GM23338 (cell line): Measurements from ENCODE around the gene TULP4. TPM values are rescaled to one million over a fixed set of nuclear protein-coding genes. Genes with fewer than 3 reads are reported as not detected.

ENCODE experiments used
- ATAC-seq: fragments of 200-7000 bp; cut with Tn5 transposase; 3 replicates; pipeline ENCODE4 v1.9.1; 2020
- DNase-seq: peaks from one replicate; pipeline ENCODE4 v3.0.0-alpha.2; 2015; ENCODE audit warnings: low spot score
- H2AFZ ChIP-seq: fragments of 200-600 bp; sonication (generic); 2 replicates; pipeline ENCODE4 v1.8.0; 2016; ENCODE audit warnings: antibody characterized with exemption, mild to moderate bottlenecking, moderate library complexity
- H3F3A ChIP-seq: fragments of 200-600 bp; sonication (generic); replicated peaks from 2 replicates; pipeline ENCODE4 v1.8.0; 2017; ENCODE audit warnings: antibody characterized with exemption, mixed run types, low read depth
- H3K27ac ChIP-seq: fragments of 200-600 bp; sonication (generic); 2 replicates; pipeline ENCODE4 v1.6.1; 2016; ENCODE audit warnings: low read depth
- H3K27me3 ChIP-seq: fragments of 200-600 bp; sonication (generic); 2 replicates; pipeline ENCODE4 v1.8.0; 2016; ENCODE audit warnings: mild to moderate bottlenecking, mixed run types, moderate library complexity; ENCODE audit not compliant: insufficient read depth
- H3K36me3 ChIP-seq: fragments of 200-600 bp; sonication (generic); 2 replicates; pipeline ENCODE4 v1.8.0; 2016; ENCODE audit warnings: mild to moderate bottlenecking; ENCODE audit not compliant: insufficient read depth
- H3K4me1 ChIP-seq: fragments of 200-600 bp; sonication (generic); 2 replicates; pipeline ENCODE4 v1.8.0; 2016; ENCODE audit warnings: mild to moderate bottlenecking, moderate library complexity; ENCODE audit not compliant: insufficient read depth
- H3K4me2 ChIP-seq: fragments of 200-600 bp; sonication (generic); 2 replicates; pipeline ENCODE4 v1.7.1; 2017; ENCODE audit warnings: mixed run types
- H3K4me3 ChIP-seq: fragments of 200-600 bp; sonication (generic); 2 replicates; pipeline ENCODE4 v1.6.1; 2016; ENCODE audit warnings: mixed run types
- H3K79me2 ChIP-seq: fragments of 200-600 bp; sonication (generic); replicated peaks from 2 replicates; pipeline ENCODE4 v1.8.0; 2017; ENCODE audit warnings: mild to moderate bottlenecking; ENCODE audit not compliant: insufficient read depth
- H3K9me2 ChIP-seq: fragments of 200-600 bp; sonication (generic); 2 replicates; pipeline ENCODE4 v1.8.0; 2017; ENCODE audit not compliant: insufficient read depth
- H4K20me1 ChIP-seq: fragments of 200-600 bp; sonication (generic); replicated peaks from 2 replicates; pipeline ENCODE4 v1.8.0; 2017; ENCODE audit warnings: mild to moderate bottlenecking; ENCODE audit not compliant: insufficient read depth
- H3K27ac Mint-ChIP-seq: 2 replicates; pipeline ENCODE4 v1.8.0; 2020; ENCODE audit warnings: inconsistent platforms, mild to moderate bottlenecking, moderate library complexity, mixed read lengths
- H3K27me3 Mint-ChIP-seq: 3 replicates; pipeline ENCODE4 v1.8.0; 2022; ENCODE audit warnings: low read depth, mild to moderate bottlenecking, moderate library complexity, mixed read lengths, inconsistent platforms; ENCODE audit not compliant: insufficient read depth, poor library complexity
- H3K36me3 Mint-ChIP-seq: 3 replicates; pipeline ENCODE4 v1.8.0; 2021; ENCODE audit warnings: low read depth, mild to moderate bottlenecking, inconsistent platforms, moderate library complexity, mixed read lengths
- H3K4me1 Mint-ChIP-seq: 3 replicates; pipeline ENCODE4 v1.8.0; 2020; ENCODE audit warnings: mild to moderate bottlenecking, inconsistent platforms, mixed read lengths
- H3K4me3 Mint-ChIP-seq: 3 replicates; pipeline ENCODE4 v1.8.0; 2021; ENCODE audit warnings: moderate library complexity, mild to moderate bottlenecking, inconsistent platforms, mixed read lengths
- H3K9me3 Mint-ChIP-seq: 3 replicates; pipeline ENCODE4 v1.8.0; 2020; ENCODE audit warnings: moderate library complexity, mild to moderate bottlenecking, inconsistent platforms, mixed read lengths
- CREB1 ChIP-seq: fragments of 250-450 bp; sonication (Bioruptor Pico); IDR thresholded peaks from 2 replicates; pipeline ENCODE4 v1.5.0; 2020; ENCODE audit warnings: low read depth, mild to moderate bottlenecking, moderate library complexity
- CTCF ChIP-seq, 2 experiments: fragments of 200-600 bp in 1 of 2; sonication (generic) in 1 of 2; conservative IDR thresholded peaks; 2 replicates each; pipeline versions ENCODE4 v1.5.1 to v1.6.1; 2016 to 2017; ENCODE audit warnings: antibody characterized with exemption in 2 of 2, low read depth in 2 of 2, mild to moderate bottlenecking in 2 of 2, moderate library complexity in 1 of 2
- ETS1 ChIP-seq: IDR thresholded peaks from 2 replicates; pipeline ENCODE4 v1.6.1; 2016; ENCODE audit warnings: antibody characterized with exemption
- EZH2 ChIP-seq: fragments of 200-600 bp; sonication (generic); IDR thresholded peaks from one replicate; pipeline ENCODE4 v1.8.0; 2017; ENCODE audit warnings: antibody characterized with exemption, mild to moderate bottlenecking, low read depth; ENCODE audit not compliant: unreplicated experiment
- EZH2phosphoT487 ChIP-seq: fragments of 200-600 bp; sonication (generic); IDR thresholded peaks from one replicate; pipeline ENCODE4 v1.8.1; 2018; ENCODE audit warnings: antibody characterized with exemption; ENCODE audit not compliant: unreplicated experiment
- JUNB ChIP-seq: IDR thresholded peaks from one replicate; pipeline ENCODE4 v1.6.1; 2016; ENCODE audit warnings: antibody characterized with exemption; ENCODE audit not compliant: unreplicated experiment
- NANOG ChIP-seq: IDR thresholded peaks from 2 replicates; pipeline ENCODE4 v1.6.1; 2016; ENCODE audit warnings: antibody characterized with exemption, borderline replicate concordance
- POLR2AphosphoS5 ChIP-seq: IDR thresholded peaks from 2 replicates; pipeline ENCODE4 v1.6.1; 2016; ENCODE audit warnings: antibody characterized with exemption, low read depth
- REST ChIP-seq: IDR thresholded peaks from one replicate; pipeline ENCODE4 v1.6.1; 2018; ENCODE audit warnings: antibody characterized with exemption; ENCODE audit not compliant: unreplicated experiment
- STAT1 ChIP-seq: IDR thresholded peaks from one replicate; pipeline ENCODE4 v1.6.1; 2016; ENCODE audit warnings: antibody characterized with exemption; ENCODE audit not compliant: unreplicated experiment
- ZNF114 ChIP-seq: fragments of 250-450 bp; sonication (Bioruptor Pico); IDR thresholded peaks from 2 replicates; pipeline ENCODE4 v1.5.0; 2020; ENCODE audit warnings: mild to moderate bottlenecking, moderate library complexity
- ZNF331 ChIP-seq: fragments of 250-450 bp; sonication (Bioruptor Pico); IDR thresholded peaks from 2 replicates; pipeline ENCODE4 v1.5.0; 2020; ENCODE audit warnings: low read depth, mild to moderate bottlenecking, moderate library complexity
- ZNF462 ChIP-seq: fragments of 250-450 bp; sonication (Bioruptor Pico); IDR thresholded peaks from 2 replicates; pipeline ENCODE4 v1.5.0; 2020; ENCODE audit warnings: mild to moderate bottlenecking, moderate library complexity
- polyA plus RNA-seq: library from polyadenylated mRNA; unstranded; fragments of >200 nt; fragmentation: Nextera tagmentation; extraction: Ambion mirVana; gene quantifications from 2 replicates; pipeline ENCODE4 v1.2.1, GENCODE V29; 2016
- total RNA-seq: library from RNA; depleted of rRNA; stranded (reverse); fragments of >200 nt; shearing (Covaris generic); gene quantifications from 2 replicates; pipeline ENCODE4 v1.2.3, GENCODE V29; 2014

The TULP4 gene
- total and polyA plus RNA-seq, 2 experiments from 2014 or later: 31.2 to 50.2 TPM

- no peak overlapping the region for H2AFZ ChIP-seq
- H3K4me2 ChIP-seq: no peak overlapping the region
- 0 out of 2 replicates have a peak, but pooled peaks cover 2% of the 10 kb centered on the region for H3K79me2 ChIP-seq
- DNase-seq: no peak
- no peaks in the 10 kb centered on the region for H3F3A ChIP-seq
- H3K27me3 ChIP-seq: no peaks in the 10 kb centered on the region
- H3K9me2 ChIP-seq: 0 out of 2 replicates have a peak, but pooled peaks cover 3% of the 10 kb centered on the region
- Mint-ChIP-seq H3K4me1 (peaks cover 16% of the 10 kb centered on the region; the same call in 2 of the 3 replicates), H3K4me3 (no peak overlapping the region), H3K9me3 (0 out of 3 replicates have a peak, but pooled peaks cover 2% of the 10 kb centered on the region), H3K36me3 (no peaks in the 10 kb centered on the region), H3K27me3 (peaks cover 10% of the 10 kb centered on the region), H3K27ac (no peak overlapping the region)
- TF ChIP-seq ZNF462 (no peak), POLR2AphosphoS5 (no peak), STAT1 (no peak), ZNF114 (no peak), JUNB (no peak), ETS1 (no peak), NANOG (no peak), ZNF331 (CRISPR knock-in tag) (no peak), CREB1 (CRISPR knock-in tag) (no peak), EZH2phosphoT487 (no peak), EZH2 (no peak), REST (no peak), CTCF (conservative IDR thresholded peaks at IDR 0.05; ENCODE audit: low read depth in 2 of 2) (no peak)
- no peak overlapping the region for H3K27ac ChIP-seq
- H4K20me1 ChIP-seq: no peaks in the 10 kb centered on the region; the same call in 1 of the 2 replicates
- no peak for ATAC-seq
- 0 out of 2 replicates have a peak, but pooled peaks cover under 1% of the 10 kb centered on the region for H3K36me3 ChIP-seq
- H3K4me1 ChIP-seq: no peaks in the 10 kb centered on the region
- no peak overlapping the region for H3K4me3 ChIP-seq
These were observed 67.1 kb downstream of the TULP4 start for GRCh38 chr6:158379336-158379735.
